Immature natural killer cell (primary cell): Measurements from ENCODE around the gene LHCGR. TPM values are rescaled to one million over a fixed set of nuclear protein-coding genes. Genes with fewer than 3 reads are reported as not detected.

ENCODE experiments used
- DNase-seq, 3 donors: peaks; one replicate each; pipeline ENCODE4 v3.0.0; 2022; ENCODE audit warnings: mixed read lengths in 1 of 3
- H3K27ac Mint-ChIP-seq, 6 donors: one replicate each; pipeline ENCODE4 v1.8.0; 2020; ENCODE audit warnings: mixed read lengths in 6 of 6, mild to moderate bottlenecking in 5 of 6, inconsistent platforms in 4 of 6, moderate library complexity in 3 of 6
- H3K27me3 Mint-ChIP-seq, 3 donors: one replicate each; pipeline ENCODE4 v1.8.0; 2020 to 2021; ENCODE audit warnings: low read depth in 3 of 3, mild to moderate bottlenecking in 3 of 3, mixed read lengths in 3 of 3, moderate library complexity in 3 of 3, inconsistent platforms in 1 of 3
- H3K36me3 Mint-ChIP-seq, 3 donors: one replicate each; pipeline ENCODE4 v1.8.0; 2020; ENCODE audit warnings: mixed read lengths in 3 of 3, inconsistent platforms in 2 of 3, mild to moderate bottlenecking in 2 of 3
- H3K4me1 Mint-ChIP-seq, 2 donors: one replicate each; pipeline ENCODE4 v1.8.0; 2020; ENCODE audit warnings: inconsistent platforms in 2 of 2, mild to moderate bottlenecking in 2 of 2, mixed read lengths in 2 of 2, moderate library complexity in 1 of 2
- H3K4me3 Mint-ChIP-seq, 5 donors: one replicate each; pipeline ENCODE4 v1.8.0; 2020; ENCODE audit warnings: mild to moderate bottlenecking in 5 of 5, mixed read lengths in 5 of 5, inconsistent platforms in 3 of 5, moderate library complexity in 3 of 5
- H3K9me3 Mint-ChIP-seq, 6 donors: one replicate each; pipeline ENCODE4 v1.8.0; 2020; ENCODE audit warnings: mild to moderate bottlenecking in 6 of 6, mixed read lengths in 6 of 6, inconsistent platforms in 4 of 6, moderate library complexity in 3 of 6
- polyA plus RNA-seq, 3 donors: library from polyadenylated mRNA; unstranded; fragments of 300-500 nt; fragmentation: Illumina TruSeq; gene quantifications; one replicate each; pipeline ENCODE4 v1.2.3, GENCODE V29; 2021

Gene LHCGR
- polyA plus RNA-seq, 3 donors from 2014 or later, result not detected

DNA sequence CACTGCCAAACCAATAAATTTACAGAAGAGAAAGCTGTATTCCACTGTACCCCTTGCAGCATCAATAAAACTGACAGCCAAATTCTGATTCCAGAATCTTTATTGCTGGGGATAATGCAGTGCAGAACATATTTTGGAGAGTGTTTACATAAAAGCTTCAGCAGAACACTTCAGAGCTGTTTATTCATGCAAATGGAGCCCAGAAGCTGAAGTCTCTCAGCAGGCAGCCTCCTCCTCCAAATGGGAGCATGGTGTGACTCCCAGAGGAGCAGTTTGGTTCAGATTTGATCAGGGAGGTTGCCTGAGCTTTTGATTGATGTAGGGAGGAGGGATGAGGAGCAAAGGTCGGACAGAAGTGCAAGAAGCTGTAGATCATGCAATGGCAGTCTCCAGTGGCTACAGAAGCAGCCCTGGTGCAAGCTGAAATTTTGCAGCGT lies 22.4 kb downstream of the LHCGR start:
- peaks cover 0 to 16% (median under 1%) of the 10 kb centered on the region in 6 donors for H3K9me3 Mint-ChIP-seq
- no peaks in the 10 kb centered on the region for H3K4me1 Mint-ChIP-seq
- H3K36me3 Mint-ChIP-seq, result no peaks in the 10 kb centered on the region
- H3K27ac Mint-ChIP-seq, result no peak overlapping the region
- H3K27me3 Mint-ChIP-seq, result peaks cover 1 to 4% (median 2%) of the 10 kb centered on the region in 3 donors
- no peak overlapping the region for H3K4me3 Mint-ChIP-seq
- DNase-seq, result no peak

- peaks cover 0 to 4% (median 2%) of the 10 kb centered on the region in 3 donors for H3K27me3 Mint-ChIP-seq
- DNase-seq, result no peak
- no peaks in the 10 kb centered on the region for H3K4me1 Mint-ChIP-seq
- H3K27ac Mint-ChIP-seq, result no peak overlapping the region
- H3K4me3 Mint-ChIP-seq, result no peak overlapping the region
- no peaks in the 10 kb centered on the region for H3K36me3 Mint-ChIP-seq
- H3K9me3 Mint-ChIP-seq, result peaks cover 0 to 6% (median 0%) of the 10 kb centered on the region in 6 donors
Measured at GRCh38 chr2:48728840-48729239, 26.7 kb downstream of the LHCGR start.

- peaks cover 0 to 4% (median 2%) of the 10 kb centered on the region in 3 donors for H3K27me3 Mint-ChIP-seq
- H3K4me1 Mint-ChIP-seq, result no peaks in the 10 kb centered on the region
- H3K4me3 Mint-ChIP-seq, result no peak overlapping the region
- no peak overlapping the region for H3K27ac Mint-ChIP-seq
- H3K36me3 Mint-ChIP-seq, result no peaks in the 10 kb centered on the region
- no peak for DNase-seq
- peaks cover 0 to 6% (median 0%) of the 10 kb centered on the region in 6 donors for H3K9me3 Mint-ChIP-seq
Measured at GRCh38 chr2:48728295-48728694, 27.2 kb downstream of the LHCGR start.

DNA sequence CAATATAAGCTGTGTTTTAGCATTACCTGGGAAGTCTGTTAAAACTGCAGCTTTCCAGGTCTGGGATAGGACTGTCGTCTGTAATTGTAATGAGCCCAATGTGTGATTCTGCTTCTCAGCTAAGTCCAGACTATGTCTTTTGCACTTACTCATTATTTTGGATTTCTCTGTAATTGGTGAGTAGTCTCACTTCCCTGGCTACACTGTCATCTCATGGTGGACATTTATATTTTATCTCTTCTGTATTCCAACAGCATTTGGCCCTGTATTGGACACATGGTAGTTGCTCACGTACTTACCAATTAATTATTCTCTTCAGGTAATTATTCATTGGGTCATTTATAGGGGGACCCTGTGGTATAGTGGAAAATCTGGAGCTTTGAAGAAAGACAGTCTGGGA lies 28.0 kb downstream of the LHCGR start:
- Mint-ChIP-seq H3K27me3 (peaks cover 0 to 4% (median 2%) of the 10 kb centered on the region in 3 donors), H3K9me3 (peaks cover 0 to 3% (median 0%) of the 10 kb centered on the region in 6 donors), H3K4me3 (no peak overlapping the region), H3K36me3 (no peaks in the 10 kb centered on the region), H3K4me1 (no peaks in the 10 kb centered on the region), H3K27ac (no peak overlapping the region)
- DNase-seq, result no peak

DNA sequence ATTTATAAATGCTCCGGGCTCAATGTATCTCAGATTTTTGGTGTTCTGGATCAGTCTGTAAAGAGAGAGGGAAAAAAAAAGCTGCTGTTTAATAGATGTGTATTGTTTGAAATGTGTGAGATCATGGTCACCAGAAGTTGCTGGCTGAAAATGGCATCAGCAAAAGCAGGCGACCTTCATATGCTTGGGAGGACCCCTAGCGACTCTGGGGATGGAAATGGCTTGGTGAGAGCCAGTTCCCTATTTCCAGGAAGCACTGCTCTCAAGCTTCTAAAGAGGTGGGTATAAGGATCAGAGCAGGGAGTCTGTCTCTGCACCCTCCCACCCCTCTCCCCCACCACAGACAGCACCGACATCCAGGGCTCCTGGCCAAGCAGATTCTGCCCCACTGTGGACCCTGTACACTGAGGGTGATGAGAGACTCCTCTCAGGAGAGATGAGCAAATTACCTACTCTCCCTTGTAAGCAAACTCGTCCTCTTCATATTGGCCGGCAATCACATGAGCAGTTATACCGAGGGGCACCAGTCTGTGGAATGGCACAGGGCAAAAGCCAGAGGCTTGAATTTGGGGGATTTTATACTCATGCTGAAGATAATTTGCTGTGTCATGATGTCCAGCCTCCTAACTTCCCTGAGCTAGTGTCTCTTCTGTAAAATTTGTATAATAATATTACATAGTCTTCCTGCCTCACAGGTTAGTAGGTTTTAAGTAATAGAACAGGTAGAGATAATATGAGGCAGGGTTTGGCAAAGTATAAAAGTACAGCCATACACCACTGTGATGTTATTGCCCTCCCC lies 29.6 kb downstream of the LHCGR start:
- H3K36me3 Mint-ChIP-seq, result no peaks in the 10 kb centered on the region

DNA sequence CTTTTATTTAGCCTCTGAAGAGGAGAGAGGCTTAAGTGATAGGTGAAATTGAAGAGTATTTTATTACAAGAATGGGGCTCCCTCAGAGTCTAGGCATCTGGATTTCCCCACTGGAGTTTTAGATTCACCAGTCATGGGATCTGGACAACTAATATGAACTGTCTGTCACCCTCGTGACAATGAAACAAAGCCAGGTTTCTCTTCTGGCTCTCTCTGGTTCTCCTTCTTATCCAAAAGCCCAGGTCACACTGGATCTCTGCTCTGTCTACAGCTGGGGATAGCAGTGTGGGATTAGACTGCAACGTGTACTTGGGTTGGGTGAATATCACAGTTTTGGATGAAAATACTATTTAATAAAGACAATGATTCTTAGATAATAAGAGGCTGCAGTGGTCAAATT lies 31.2 kb downstream of the LHCGR start:
- H3K36me3 Mint-ChIP-seq, result no peaks in the 10 kb centered on the region
- no peak overlapping the region for H3K27ac Mint-ChIP-seq
- no peak overlapping the region for H3K4me3 Mint-ChIP-seq
- H3K4me1 Mint-ChIP-seq, result no peaks in the 10 kb centered on the region
- peaks cover 0 to 2% (median 0%) of the 10 kb centered on the region in 6 donors for H3K9me3 Mint-ChIP-seq
- no peak for DNase-seq
- H3K27me3 Mint-ChIP-seq, result peaks cover 0 to 4% (median 2%) of the 10 kb centered on the region in 3 donors

More for the DNA sequence above, 29.6 kb downstream of the LHCGR start:
- Mint-ChIP-seq H3K27me3 (peaks cover 0 to 4% (median 2%) of the 10 kb centered on the region in 3 donors), H3K4me1 (no peaks in the 10 kb centered on the region), H3K4me3 (no peak overlapping the region), H3K9me3 (no peaks in the 10 kb centered on the region), H3K27ac (no peak overlapping the region)
- no peak for DNase-seq

DNA sequence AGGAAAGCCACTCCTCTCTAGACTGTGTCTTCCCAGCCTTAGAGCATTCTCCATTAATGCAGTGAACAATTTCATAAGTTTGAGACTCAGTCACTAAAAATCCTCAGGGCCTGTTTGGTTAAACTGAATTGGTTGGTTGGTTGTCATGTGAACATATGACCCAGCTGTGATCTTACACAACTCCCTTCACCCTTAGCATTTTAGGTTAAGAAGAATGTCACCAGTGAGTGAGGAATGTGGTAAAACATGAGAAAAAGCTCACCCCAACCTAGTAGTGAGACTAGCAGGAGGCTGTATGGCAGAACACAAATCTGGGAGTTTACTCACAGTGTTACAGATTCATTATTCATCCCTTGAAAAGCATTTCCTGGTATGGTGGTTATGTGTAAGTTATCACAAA lies 32.4 kb downstream of the LHCGR start:
- peaks cover 0 to 2% (median 0%) of the 10 kb centered on the region in 3 donors for H3K27me3 Mint-ChIP-seq

DNA sequence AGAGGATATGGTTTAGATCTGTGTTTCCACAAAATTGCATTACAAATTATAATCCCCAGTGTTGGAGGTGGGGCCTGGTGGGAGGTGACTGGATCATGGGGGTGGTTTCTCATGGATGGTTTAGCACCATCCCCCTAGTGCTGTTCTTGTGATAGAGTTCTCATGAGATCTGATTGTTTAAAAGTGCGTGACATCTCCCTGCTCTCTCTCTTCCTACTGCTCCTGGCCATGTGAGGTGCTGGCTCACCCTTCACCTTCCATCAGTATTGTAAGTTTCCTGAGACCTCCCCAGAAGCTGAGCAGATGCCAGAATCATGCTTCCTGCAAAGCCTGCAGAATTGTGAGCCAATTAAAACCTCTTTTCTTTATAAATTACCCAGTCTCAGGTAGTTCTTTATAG lies 33.1 kb downstream of the LHCGR start:
- Mint-ChIP-seq H3K36me3 (no peaks in the 10 kb centered on the region), H3K4me3 (no peak overlapping the region), H3K27ac (no peak overlapping the region), H3K27me3 (peaks cover 0 to 2% (median 0%) of the 10 kb centered on the region in 3 donors), H3K9me3 (peaks cover 0 to 2% (median 0%) of the 10 kb centered on the region in 6 donors), H3K4me1 (no peaks in the 10 kb centered on the region)
- DNase-seq, result no peak

More for the DNA sequence above, 32.4 kb downstream of the LHCGR start:
- Mint-ChIP-seq H3K4me1 (no peaks in the 10 kb centered on the region), H3K4me3 (no peak overlapping the region), H3K9me3 (peaks cover 0 to 2% (median 0%) of the 10 kb centered on the region in 6 donors), H3K27ac (no peak overlapping the region), H3K36me3 (no peaks in the 10 kb centered on the region)
- no peak for DNase-seq

DNA sequence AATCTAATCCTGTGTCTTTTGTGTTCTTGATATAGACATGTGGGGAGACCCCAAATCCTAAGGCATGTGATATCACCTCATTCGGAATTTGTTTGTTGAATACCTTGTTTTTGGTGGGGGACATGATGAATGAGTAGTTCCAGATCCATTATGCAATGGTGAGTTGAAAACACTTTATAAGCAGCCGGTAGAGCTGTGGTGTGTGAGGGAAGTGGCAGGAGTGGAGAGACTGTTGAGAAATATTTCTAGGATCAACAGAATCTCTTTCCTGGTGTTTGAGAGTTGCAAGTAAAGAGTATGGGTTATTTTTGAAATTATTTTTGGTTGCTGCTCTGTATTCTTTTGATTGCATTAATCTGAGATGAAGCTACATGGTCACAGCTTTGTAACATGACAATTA lies 34.4 kb downstream of the LHCGR start:
- H3K27me3 Mint-ChIP-seq, result peaks cover 0 to 2% (median 0%) of the 10 kb centered on the region in 3 donors
- H3K4me1 Mint-ChIP-seq, result no peaks in the 10 kb centered on the region
- DNase-seq, result no peak
- no peak overlapping the region for H3K27ac Mint-ChIP-seq
- peaks cover 0 to 2% (median 0%) of the 10 kb centered on the region in 6 donors for H3K9me3 Mint-ChIP-seq
- H3K36me3 Mint-ChIP-seq, result no peaks in the 10 kb centered on the region
- no peak overlapping the region for H3K4me3 Mint-ChIP-seq

DNA sequence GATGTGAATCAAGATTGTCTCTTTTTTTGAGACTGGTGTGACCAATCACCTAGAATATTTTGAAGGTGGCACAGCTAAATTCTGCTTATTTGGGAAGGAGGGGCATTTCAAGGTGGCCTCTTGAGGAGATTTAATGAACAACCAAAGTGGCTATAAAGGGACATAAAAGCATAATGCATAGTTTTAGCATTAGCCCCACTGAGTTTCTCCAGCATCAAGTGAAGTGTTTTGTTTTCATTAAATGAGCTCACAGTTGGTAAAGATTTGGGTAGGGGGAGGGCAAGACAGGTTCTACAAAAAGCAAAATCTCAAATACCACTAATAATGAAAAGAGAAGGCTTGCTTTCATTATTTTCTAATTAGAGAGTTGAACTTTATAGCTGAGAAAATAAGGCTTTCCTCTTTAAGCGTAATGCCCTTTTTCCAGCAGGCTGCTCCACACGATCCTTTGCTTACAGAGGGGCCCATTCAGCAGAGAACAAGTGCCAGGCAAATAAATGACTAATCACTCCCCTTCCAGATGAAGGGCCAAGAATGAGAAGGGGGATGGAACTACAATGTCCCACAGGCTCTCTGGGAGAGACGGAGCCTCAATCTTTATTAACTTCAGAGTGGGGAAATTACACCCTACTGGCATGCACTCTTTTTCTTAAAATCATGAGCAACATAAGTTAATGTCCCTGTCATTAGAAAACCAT lies 35.9 kb downstream of the LHCGR start:
- Mint-ChIP-seq H3K9me3 (peaks cover 0 to 2% (median 0%) of the 10 kb centered on the region in 6 donors), H3K4me1 (no peaks in the 10 kb centered on the region), H3K27ac (no peak overlapping the region), H3K36me3 (no peaks in the 10 kb centered on the region), H3K27me3 (peaks cover 0 to 1% (median 0%) of the 10 kb centered on the region in 3 donors), H3K4me3 (no peak overlapping the region)
- no peak for DNase-seq

DNA sequence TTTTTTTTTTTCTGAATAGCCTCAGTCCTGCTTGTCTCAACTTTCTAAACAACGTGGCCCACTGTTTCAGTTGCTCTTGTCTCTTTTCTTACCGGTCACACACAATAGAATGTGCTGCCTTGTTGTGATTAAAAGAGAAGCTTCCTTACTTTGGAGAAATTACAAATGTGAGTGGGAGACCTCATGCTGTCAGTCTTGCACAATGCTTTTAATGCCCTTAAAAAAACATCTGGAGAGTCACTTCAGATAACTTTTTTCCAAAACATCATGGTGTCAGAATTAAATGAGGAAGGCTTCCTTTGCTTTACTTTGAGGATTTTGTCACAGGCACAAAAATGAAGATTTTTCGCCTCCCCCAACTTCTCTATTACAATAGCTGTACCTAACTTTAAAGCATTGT lies 37.7 kb downstream of the LHCGR start:
- Mint-ChIP-seq H3K4me3 (no peak overlapping the region), H3K27me3 (no peaks in the 10 kb centered on the region), H3K27ac (no peak overlapping the region), H3K9me3 (peaks cover 0 to 2% (median 0%) of the 10 kb centered on the region in 6 donors), H3K4me1 (no peaks in the 10 kb centered on the region), H3K36me3 (no peaks in the 10 kb centered on the region)
- no peak for DNase-seq

- H3K9me3 Mint-ChIP-seq, result peaks cover 0 to 2% (median 0%) of the 10 kb centered on the region in 6 donors
- no peak overlapping the region for H3K27ac Mint-ChIP-seq
- no peaks in the 10 kb centered on the region for H3K36me3 Mint-ChIP-seq
- DNase-seq, result no peak
- H3K4me1 Mint-ChIP-seq, result no peaks in the 10 kb centered on the region
- peaks cover 0 to 6% (median 0%) of the 10 kb centered on the region in 3 donors for H3K27me3 Mint-ChIP-seq
- H3K4me3 Mint-ChIP-seq, result no peak overlapping the region
Measured at GRCh38 chr2:48715956-48716355, 39.6 kb downstream of the LHCGR start.

GRCh38 chr2:48715042-48715899 lies 40.3 kb downstream of the LHCGR start:
- Mint-ChIP-seq H3K27me3 (peaks cover 0 to 6% (median 0%) of the 10 kb centered on the region in 3 donors), H3K9me3 (no peaks in the 10 kb centered on the region), H3K4me1 (no peaks in the 10 kb centered on the region), H3K4me3 (no peak overlapping the region), H3K36me3 (no peaks in the 10 kb centered on the region), H3K27ac (no peak overlapping the region)
- no peak for DNase-seq
